Retinal pigment epithelial cell (primary cell): Measurements from ENCODE around the gene ATP7B.
"Not testable (repeated sequence)": the region's sequence is repeated elsewhere in the genome, so short reads cannot be mapped to it uniquely, and the experiment has no call there.

Source experiments
- DNase-seq: peaks from one replicate; pipeline ENCODE4 v3.0.0-alpha.2; 2010; ENCODE audit warnings: low read depth
- H3K4me3 ChIP-seq: 2 replicates; pipeline ENCODE4 v1.5.1; 2011; ENCODE audit warnings: mild to moderate bottlenecking, low read length, control low read depth, moderate library complexity
- CTCF ChIP-seq: conservative IDR thresholded peaks from 2 replicates; pipeline ENCODE4 v1.5.1; 2011; ENCODE audit warnings: low read depth, low read length, control low read depth, inconsistent platforms

ATP7B gene

GRCh38 chr13:51995677-51996551 is 15.3 kb downstream of the ATP7B start:
- no peak for DNase-seq
- peak; percentile 12 for TF ChIP-seq CTCF
- H3K4me3 ChIP-seq = no peak overlapping the region

- no peak overlapping the region for H3K4me3 ChIP-seq
- no peak for DNase-seq
- no peak for TF ChIP-seq CTCF
Measured at GRCh38 chr13:51993713-51994112, 17.5 kb downstream of the ATP7B start.

- no peak for TF ChIP-seq CTCF
- H3K4me3 ChIP-seq = no peak overlapping the region
- DNase-seq = no peak
Measured at GRCh38 chr13:51988988-51989618, 22.1 kb downstream of the ATP7B start.

GRCh38 chr13:51984904-51985303 is 26.3 kb downstream of the ATP7B start:
- not testable (repeated sequence) for H3K4me3 ChIP-seq, DNase-seq

GRCh38 chr13:51983292-51983691 is 28.0 kb downstream of the ATP7B start:
- not testable (repeated sequence) for DNase-seq, H3K4me3 ChIP-seq

- H3K4me3 ChIP-seq = no peak overlapping the region
- no peak for TF ChIP-seq CTCF
- no peak for DNase-seq
Measured at GRCh38 chr13:51981355-51981754, 29.9 kb downstream of the ATP7B start.

- DNase-seq = no peak
- H3K4me3 ChIP-seq = no peak overlapping the region
- no peak for TF ChIP-seq CTCF
Measured at GRCh38 chr13:51980908-51981307, 30.3 kb downstream of the ATP7B start.
